A673 (cell line): ENCODE data around the gene CBLN3.

Source experiments
- EZH2 ChIP-seq: fragments of 200-600 bp; sonication (generic); IDR thresholded peaks from 2 replicates; pipeline ENCODE4 v1.6.1; 2017; ENCODE audit warnings: borderline replicate concordance, low read depth, mild to moderate bottlenecking, mixed read lengths, antibody characterized with exemption, low read length; ENCODE audit not compliant: poor library complexity, severe bottlenecking
- TF ChIP-seq, protein P1 (sequence below): fragments of 300-800, 200-600 bp; sonication (generic); conservative IDR thresholded peaks from 2 replicates; pipeline ENCODE4 v1.5.1; 2017; ENCODE audit warnings: low read depth, mild to moderate bottlenecking, antibody characterized with exemption, low read length, moderate library complexity, mixed read lengths

DNA sequence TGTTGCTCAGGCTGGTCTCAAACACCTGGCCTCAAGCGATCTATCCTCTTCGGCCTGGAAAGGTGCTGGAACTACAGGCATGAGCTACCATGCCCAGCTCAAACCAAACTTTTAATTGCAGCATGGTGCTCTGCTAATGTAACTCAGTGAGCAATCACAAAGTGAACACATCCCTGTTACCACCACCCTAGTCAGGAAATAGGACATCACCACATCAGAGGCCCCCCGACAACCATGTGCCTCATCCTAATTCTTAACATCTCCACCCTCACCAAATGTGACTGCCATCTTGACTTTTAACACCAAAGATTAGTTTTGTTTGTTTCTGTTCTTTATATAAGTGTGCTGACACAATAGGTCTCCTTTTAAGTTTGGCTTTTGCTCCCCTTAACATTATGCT is 35.9 kb upstream of the CBLN3 start:
- TF ChIP-seq EZH2, result no peak
- TF ChIP-seq, protein P1, sequence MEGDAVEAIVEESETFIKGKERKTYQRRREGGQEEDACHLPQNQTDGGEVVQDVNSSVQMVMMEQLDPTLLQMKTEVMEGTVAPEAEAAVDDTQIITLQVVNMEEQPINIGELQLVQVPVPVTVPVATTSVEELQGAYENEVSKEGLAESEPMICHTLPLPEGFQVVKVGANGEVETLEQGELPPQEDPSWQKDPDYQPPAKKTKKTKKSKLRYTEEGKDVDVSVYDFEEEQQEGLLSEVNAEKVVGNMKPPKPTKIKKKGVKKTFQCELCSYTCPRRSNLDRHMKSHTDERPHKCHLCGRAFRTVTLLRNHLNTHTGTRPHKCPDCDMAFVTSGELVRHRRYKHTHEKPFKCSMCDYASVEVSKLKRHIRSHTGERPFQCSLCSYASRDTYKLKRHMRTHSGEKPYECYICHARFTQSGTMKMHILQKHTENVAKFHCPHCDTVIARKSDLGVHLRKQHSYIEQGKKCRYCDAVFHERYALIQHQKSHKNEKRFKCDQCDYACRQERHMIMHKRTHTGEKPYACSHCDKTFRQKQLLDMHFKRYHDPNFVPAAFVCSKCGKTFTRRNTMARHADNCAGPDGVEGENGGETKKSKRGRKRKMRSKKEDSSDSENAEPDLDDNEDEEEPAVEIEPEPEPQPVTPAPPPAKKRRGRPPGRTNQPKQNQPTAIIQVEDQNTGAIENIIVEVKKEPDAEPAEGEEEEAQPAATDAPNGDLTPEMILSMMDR, result no peak
